DND-41 (cell line): ENCODE measurements around the gene C1orf21.

Source experiments
- CTCF ChIP-seq: IDR thresholded peaks from 2 replicates; pipeline ENCODE4 v1.5.1; 2012; ENCODE audit warnings: borderline replicate concordance, low read length, moderate library complexity, mild to moderate bottlenecking; ENCODE audit not compliant: poor library complexity, severe bottlenecking; ENCODE audit errors: extremely low read depth
- EZH2 ChIP-seq: IDR thresholded peaks from 3 replicates; pipeline ENCODE4 v1.6.1; 2012; ENCODE audit warnings: borderline replicate concordance, low read depth, mild to moderate bottlenecking, moderate library complexity, low read length, inconsistent platforms; ENCODE audit not compliant: severe bottlenecking

- TF ChIP-seq CTCF (no peak), EZH2 (no peak)
These were observed 22.2 kb downstream of the C1orf21 start for GRCh38 chr1:184409011-184409410.
